ENCODE results near the gene ATXN1.

DNA sequence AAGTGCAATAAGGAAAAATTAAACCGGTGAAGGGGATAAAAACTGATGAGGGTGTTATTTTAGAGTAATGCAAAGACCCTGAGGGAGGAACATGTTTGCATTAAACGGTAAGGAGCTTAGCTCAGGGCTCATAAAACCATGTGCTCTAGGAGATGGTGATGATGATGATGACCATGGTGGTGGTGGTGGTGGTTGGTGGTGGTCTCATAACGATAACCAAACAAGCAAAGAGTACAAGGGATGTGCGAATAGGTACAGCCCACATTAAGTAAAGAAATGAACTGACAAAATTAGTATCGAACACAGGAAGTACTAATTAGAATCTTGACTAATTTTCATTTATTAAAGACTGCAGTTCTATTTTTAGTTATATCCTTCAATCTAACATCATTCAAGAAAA, 139.1 kb downstream of the ATXN1 start:
- TF ChIP-seq BHLHE40 (IDR thresholded peaks at IDR 0.05; ENCODE audit: borderline replicate concordance) (no peak), FOXK2 (IDR thresholded peaks at IDR 0.05) (no peak), FOXA1 (IDR thresholded peaks at IDR 0.05) (no peak), SP1 (IDR thresholded peaks at IDR 0.05) (no peak), TARDBP (IDR thresholded peaks at IDR 0.05) (no peak)

Measured in HEK293T (cell line).